K562 (cell line): ENCODE measurements around the gene FSTL4. TPM values are rescaled to one million over a fixed set of nuclear protein-coding genes. Genes with fewer than 3 reads are reported as not detected.

Source experiments
- ATAC-seq: fragments of 200-7000 bp; cut with Tn5 transposase; 3 replicates; pipeline ENCODE4 v1.9.1; 2020; ENCODE audit warnings: moderate library complexity
- BruUV-seq: library from RNA; stranded (reverse); fragments of 400-500 nt; replicated peaks from 2 replicates; lab custom pipeline; 2021; lab: Mats Ljungman, UMichigan
- CTCF ChIA-PET: fragments of 300-600 bp; formaldehyde crosslinking; extraction: SDS; loops from one replicate; lab custom pipeline; 2021; ENCODE audit warnings: low intra/inter-chr PET ratio; lab: Yijun Ruan, JAX
- POLR2A ChIA-PET: fragments of 300-600, 350-650 bp; sonication (Branson Sonifier 250); formaldehyde crosslinking; extraction: SDS; loops from one replicate; lab custom pipeline; 2021; ENCODE audit warnings: antibody characterized with exemption, inconsistent platforms; lab: Yijun Ruan, JAX
- DNase-seq, 4 experiments: peaks; one replicate each; pipeline versions ENCODE4 v3.0.0 to v3.0.0-alpha.2; 2011 to 2018; ENCODE audit warnings: low spot score in 3 of 4, mixed read lengths in 3 of 4; ENCODE audit errors: extremely low read depth in 1 of 4
- FAIRE-seq: peaks from 2 replicates; lab custom pipeline; 2011; peaks lifted over from hg19 to GRCh38; lab: Jason Lieb, UNC
- H2AFZ ChIP-seq: 2 replicates; pipeline ENCODE4 v1.6.0; 2011; ENCODE audit warnings: low read depth, low read length, control low read depth, inconsistent platforms
- H3K27ac ChIP-seq: fragments of 200-600 bp; 3 replicates; pipeline ENCODE4 v1.8.0; 2011; ENCODE audit warnings: low read depth, mild to moderate bottlenecking, control low read depth, inconsistent platforms, low read length, moderate library complexity, mixed read lengths; ENCODE audit errors: extremely low read depth
- H3K27me3 ChIP-seq, 2 experiments: fragments of 300-600 bp in 1 of 2; 2 replicates in 1 of 2; 3 replicates in 1 of 2; pipeline versions ENCODE4 v1.6.0 to v1.8.0; 2011; ENCODE audit warnings: inconsistent platforms in 2 of 2, low read length in 2 of 2, mild to moderate bottlenecking in 1 of 2, mixed read lengths in 1 of 2, moderate library complexity in 1 of 2; ENCODE audit not compliant: control insufficient read depth in 2 of 2, insufficient read depth in 2 of 2
- H3K36me3 ChIP-seq: fragments of 300-600 bp; 3 replicates; pipeline ENCODE4 v1.8.0; 2011; ENCODE audit warnings: mild to moderate bottlenecking, low read length, inconsistent platforms; ENCODE audit not compliant: control insufficient read depth, insufficient read depth
- H3K4me1 ChIP-seq, 2 experiments: fragments of 200-600 bp in 1 of 2; replicated peaks in 1 of 2; 2 replicates in 1 of 2; 3 replicates in 1 of 2; pipeline versions ENCODE4 v1.5.1 to v1.8.0; 2011; ENCODE audit warnings: inconsistent platforms in 2 of 2, low read length in 2 of 2, mild to moderate bottlenecking in 1 of 2, mixed read lengths in 1 of 2, moderate library complexity in 1 of 2; ENCODE audit not compliant: control insufficient read depth in 2 of 2, insufficient read depth in 2 of 2
- H3K4me2 ChIP-seq: 2 replicates; pipeline ENCODE4 v1.6.1; 2011; ENCODE audit warnings: low read length, control low read depth, inconsistent platforms, mixed read lengths; ENCODE audit not compliant: insufficient read depth
- H3K4me3 ChIP-seq: fragments of 200-600 bp; sonication (generic), shearing (Covaris generic); 2 replicates; pipeline ENCODE4 v1.5.1; 2016; ENCODE audit warnings: control low read depth, inconsistent platforms
- H3K79me2 ChIP-seq: fragments of 200-600 bp; 3 replicates; pipeline ENCODE4 v1.8.0; 2011; ENCODE audit warnings: low read length, inconsistent platforms; ENCODE audit not compliant: control insufficient read depth, insufficient read depth
- H3K9ac ChIP-seq, 2 experiments: 2 replicates each; pipeline versions ENCODE4 v1.6.0 to v1.6.1; 2011; ENCODE audit warnings: low read depth in 2 of 2, low read length in 2 of 2, control low read depth in 1 of 2, inconsistent platforms in 1 of 2, mild to moderate bottlenecking in 1 of 2, mixed read lengths in 1 of 2; ENCODE audit not compliant: insufficient read depth in 1 of 2
- H3K9me1 ChIP-seq: one replicate; pipeline ENCODE4 v1.6.0; 2011; ENCODE audit warnings: inconsistent platforms, mild to moderate bottlenecking, low read length, moderate library complexity; ENCODE audit not compliant: control insufficient read depth, insufficient read depth
- H3K9me3 ChIP-seq: replicated peaks from 2 replicates; pipeline ENCODE4 v1.5.1; 2011; ENCODE audit warnings: low read depth, low read length, inconsistent platforms; ENCODE audit not compliant: control insufficient read depth, insufficient read depth
- H4K20me1 ChIP-seq: replicated peaks from 2 replicates; pipeline ENCODE4 v1.6.1; 2011; ENCODE audit warnings: low read length, inconsistent platforms, mixed read lengths; ENCODE audit not compliant: control insufficient read depth, insufficient read depth
- CHD4 ChIP-seq: fragments of 200-600 bp; sonication (generic); IDR thresholded peaks from 3 replicates; pipeline ENCODE4 v1.6.1; 2012; ENCODE audit warnings: low read depth, mild to moderate bottlenecking, mixed read lengths, low read length, inconsistent platforms; ENCODE audit not compliant: insufficient read depth, insufficient replicate concordance, poor library complexity, severe bottlenecking
- DEAF1 ChIP-seq: fragments of 450-650 bp; formaldehyde crosslinking; IDR thresholded peaks from 2 replicates; pipeline ENCODE4 v1.4.0; 2020; ENCODE audit warnings: mild to moderate bottlenecking, moderate library complexity
- NCOA6 ChIP-seq: fragments of 450-650 bp; IDR thresholded peaks from 2 replicates; pipeline ENCODE4 v1.6.1; 2017; ENCODE audit warnings: mild to moderate bottlenecking
- SRSF9 ChIP-seq: fragments of 200-400 bp; formaldehyde crosslinking; IDR thresholded peaks from 2 replicates; pipeline ENCODE4 v1.6.1; 2017; ENCODE audit warnings: low read depth, low read length, borderline replicate concordance
- TARDBP ChIP-seq: fragments of 450-650 bp; IDR thresholded peaks from 2 replicates; pipeline ENCODE4 v1.6.1; 2016
- ZNF79 ChIP-seq: fragments of 250-450 bp; sonication (Bioruptor Pico); IDR thresholded peaks from 2 replicates; pipeline ENCODE4 v1.4.0; 2020; ENCODE audit warnings: low read depth, mild to moderate bottlenecking, moderate library complexity
- WGBS: fragments of 100-300 bp; shearing (Covaris generic); methylation state at CpG from one replicate; pipeline ENCODE4 v1.1.6; 2016; ENCODE audit warnings: low coverage, mixed read lengths; ENCODE audit not compliant: insufficient coverage; ENCODE audit errors: missing lambda C conversion rate; 5-methylcytosine and 5-hydroxymethylcytosine counted together
- in situ Hi-C: fragments of 300-500 bp; cut with MboI; formaldehyde crosslinking; loops from 4 replicates; pipeline ENCODE4 v1.15.0; 2018; ENCODE audit warnings: inconsistent platforms, mixed read lengths
- intact Hi-C: fragments of 100-400 bp; cut with micrococcal nuclease; formaldehyde crosslinking; loops from 2 replicates; pipeline ENCODE4 v1.14.2; 2022
- polyA plus RNA-seq, 8 experiments: library from polyadenylated mRNA; depleted of rRNA in 4 of 8; stranded (reverse) in 5 of 8; unstranded in 3 of 8; fragments of >200 nt; fragmentation: Nextera tagmentation in 2 of 8; fragmentation: Illumina TruSeq in 1 of 8; extraction: Ambion mirVana in 2 of 8; extraction: Trizol in 1 of 8; gene quantifications; 2 replicates each; pipeline versions ENCODE4 v1.2.1 to v1.2.3, GENCODE V29; 2011 to 2014; ENCODE audit warnings: inconsistent platforms in 1 of 8, missing spikeins in 1 of 8
- total RNA-seq, 7 experiments: library from RNA; depleted of rRNA in 6 of 7; stranded (reverse); fragments of >200 nt in 6 of 7; fragmentation: Illumina TruSeq in 2 of 7; extraction: Trizol in 2 of 7; gene quantifications; 2 replicates each; pipeline versions ENCODE4 v1.2.1 to v1.2.3, GENCODE V29; 2011 to 2021; ENCODE audit warnings: low replicate concordance in 1 of 7
- TF ChIP-seq, protein P1 (sequence below): fragments of 150-350 bp; conservative IDR thresholded peaks from 2 replicates; pipeline ENCODE4 v1.6.1; 2014; ENCODE audit warnings: low read length

FSTL4 gene
- total and polyA plus RNA-seq, 9 of the 15 experiments (the other 6 are each of a cell fraction or from before 2014, with no cell fraction given) = 0.08 to 0.18 (median 0.10) TPM; not detected in 5

- DNase-seq (no peak), FAIRE-seq (no peak), ATAC-seq (no peak)
- TF ChIP-seq TARDBP (no peak), NCOA6 (no peak), CHD4 (no peak), SRSF9 (no peak), DEAF1 (CRISPR knock-in tag) (no peak), ZNF79 (CRISPR knock-in tag) (no peak)
- TF ChIP-seq, protein P1, sequence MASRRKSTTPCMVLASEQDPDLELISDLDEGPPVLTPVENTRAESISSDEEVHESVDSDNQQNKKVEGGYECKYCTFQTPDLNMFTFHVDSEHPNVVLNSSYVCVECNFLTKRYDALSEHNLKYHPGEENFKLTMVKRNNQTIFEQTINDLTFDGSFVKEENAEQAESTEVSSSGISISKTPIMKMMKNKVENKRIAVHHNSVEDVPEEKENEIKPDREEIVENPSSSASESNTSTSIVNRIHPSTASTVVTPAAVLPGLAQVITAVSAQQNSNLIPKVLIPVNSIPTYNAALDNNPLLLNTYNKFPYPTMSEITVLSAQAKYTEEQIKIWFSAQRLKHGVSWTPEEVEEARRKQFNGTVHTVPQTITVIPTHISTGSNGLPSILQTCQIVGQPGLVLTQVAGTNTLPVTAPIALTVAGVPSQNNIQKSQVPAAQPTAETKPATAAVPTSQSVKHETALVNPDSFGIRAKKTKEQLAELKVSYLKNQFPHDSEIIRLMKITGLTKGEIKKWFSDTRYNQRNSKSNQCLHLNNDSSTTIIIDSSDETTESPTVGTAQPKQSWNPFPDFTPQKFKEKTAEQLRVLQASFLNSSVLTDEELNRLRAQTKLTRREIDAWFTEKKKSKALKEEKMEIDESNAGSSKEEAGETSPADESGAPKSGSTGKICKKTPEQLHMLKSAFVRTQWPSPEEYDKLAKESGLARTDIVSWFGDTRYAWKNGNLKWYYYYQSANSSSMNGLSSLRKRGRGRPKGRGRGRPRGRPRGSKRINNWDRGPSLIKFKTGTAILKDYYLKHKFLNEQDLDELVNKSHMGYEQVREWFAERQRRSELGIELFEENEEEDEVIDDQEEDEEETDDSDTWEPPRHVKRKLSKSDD = no peak
- Histone ChIP-seq H4K20me1 (no peaks in the 10 kb centered on the region), H3K4me2 (no peak overlapping the region), H3K27me3 (peaks cover 12 to 40% of the 10 kb centered on the region in 2 experiments), H3K36me3 (no peaks in the 10 kb centered on the region), H3K9ac (no peak overlapping the region), H3K4me1 (no peaks in the 10 kb centered on the region), H3K9me3 (no peaks in the 10 kb centered on the region), H3K27ac (no peak overlapping the region), H2AFZ (no peak overlapping the region), H3K4me3 (no peak overlapping the region), H3K9me1 (no peaks in the 10 kb centered on the region), H3K79me2 (no peaks in the 10 kb centered on the region)
- CTCF ChIA-PET = no interaction called here
- in situ Hi-C loops = no loop called here
- BruUV-seq = no TSS peak
- WGBS = 1% methylated on average over 5 of the region's 5 CpGs
- intact Hi-C loops = no loop called here
- POLR2A ChIA-PET = no interaction called here
Observed at GRCh38 chr5:133499895-133500294, 112.4 kb downstream of the FSTL4 start.
